HG03520 (cell line): Measurements from ENCODE around the gene UNC5A.

ENCODE experiments used
- ATAC-seq: cut with Tn5 transposase; IDR thresholded peaks from one replicate; pipeline ENCODE4 v1.9.1; 2021; ENCODE audit warnings: mild to moderate bottlenecking, moderate library complexity; ENCODE audit not compliant: unreplicated experiment

UNC5A gene

DNA sequence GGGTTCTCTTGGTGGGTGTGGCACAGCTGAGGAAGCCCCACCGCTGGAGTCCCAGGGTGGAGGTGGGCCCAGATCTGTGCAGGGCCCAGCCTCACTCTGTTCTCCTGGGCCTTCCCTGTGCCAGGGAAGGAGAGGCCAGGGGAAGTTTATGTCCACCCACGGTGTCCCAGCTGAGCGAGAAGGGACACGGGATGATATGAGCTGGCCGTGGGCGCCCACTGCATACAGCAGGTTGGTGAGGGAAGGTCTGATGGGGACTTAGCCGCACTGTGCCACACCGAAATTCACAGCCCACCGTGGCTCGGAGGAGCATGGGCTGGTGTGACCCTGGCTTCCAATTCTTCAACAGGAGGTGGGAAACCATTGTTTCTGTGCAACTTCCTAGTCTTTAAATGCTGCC is 33.9 kb downstream of the UNC5A start:
- no peak for ATAC-seq

DNA sequence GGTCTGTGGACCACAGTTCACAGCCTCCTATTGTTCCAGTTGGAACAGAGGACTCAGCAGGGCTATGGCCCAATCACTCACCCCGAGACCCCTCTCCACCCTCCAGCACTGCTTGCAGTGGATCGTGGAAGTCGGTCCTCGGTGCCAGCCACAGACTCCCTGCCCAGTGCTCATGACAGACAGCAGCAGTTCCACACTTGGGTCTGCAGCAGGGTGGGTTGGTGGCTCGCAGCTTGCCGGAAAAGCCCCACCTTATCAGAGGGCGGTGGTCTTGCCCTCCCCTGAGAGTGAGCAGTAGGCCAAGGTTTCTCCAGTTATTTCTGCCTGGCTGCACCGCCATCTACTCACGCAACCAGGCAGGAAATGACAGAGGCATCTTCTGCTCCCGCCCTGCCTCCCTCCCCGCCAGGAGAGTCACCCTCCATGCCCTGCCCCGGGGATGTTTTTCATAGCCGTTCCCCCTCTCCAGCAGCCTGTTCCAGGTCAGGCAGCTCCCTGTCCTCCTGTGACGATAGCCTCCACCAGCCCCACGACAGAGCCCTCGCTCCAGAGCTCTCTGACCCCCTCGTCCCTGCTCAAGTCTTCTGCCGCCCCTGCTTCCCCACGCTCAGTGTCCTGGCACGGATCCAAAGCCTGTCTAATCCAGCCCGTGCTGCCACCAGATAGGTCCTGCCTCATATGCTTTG is 34.5 kb downstream of the UNC5A start:
- ATAC-seq = no peak

DNA sequence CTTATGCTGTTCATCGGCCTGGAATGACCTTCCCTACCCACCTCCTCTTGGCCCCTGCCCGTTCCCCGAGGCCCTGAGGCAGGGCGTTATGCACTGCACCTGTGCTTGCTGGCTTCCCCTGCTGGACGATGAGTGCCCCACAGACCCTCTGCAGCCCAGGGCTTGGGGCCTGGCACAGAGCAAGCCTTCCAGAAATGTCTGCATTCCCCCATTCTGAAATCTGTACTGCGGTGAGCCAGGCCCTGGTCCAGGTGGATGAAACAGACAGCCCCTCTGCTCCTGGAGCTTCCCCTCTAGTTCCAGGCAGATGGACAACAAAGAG is 35.0 kb downstream of the UNC5A start:
- ATAC-seq = no peak

DNA sequence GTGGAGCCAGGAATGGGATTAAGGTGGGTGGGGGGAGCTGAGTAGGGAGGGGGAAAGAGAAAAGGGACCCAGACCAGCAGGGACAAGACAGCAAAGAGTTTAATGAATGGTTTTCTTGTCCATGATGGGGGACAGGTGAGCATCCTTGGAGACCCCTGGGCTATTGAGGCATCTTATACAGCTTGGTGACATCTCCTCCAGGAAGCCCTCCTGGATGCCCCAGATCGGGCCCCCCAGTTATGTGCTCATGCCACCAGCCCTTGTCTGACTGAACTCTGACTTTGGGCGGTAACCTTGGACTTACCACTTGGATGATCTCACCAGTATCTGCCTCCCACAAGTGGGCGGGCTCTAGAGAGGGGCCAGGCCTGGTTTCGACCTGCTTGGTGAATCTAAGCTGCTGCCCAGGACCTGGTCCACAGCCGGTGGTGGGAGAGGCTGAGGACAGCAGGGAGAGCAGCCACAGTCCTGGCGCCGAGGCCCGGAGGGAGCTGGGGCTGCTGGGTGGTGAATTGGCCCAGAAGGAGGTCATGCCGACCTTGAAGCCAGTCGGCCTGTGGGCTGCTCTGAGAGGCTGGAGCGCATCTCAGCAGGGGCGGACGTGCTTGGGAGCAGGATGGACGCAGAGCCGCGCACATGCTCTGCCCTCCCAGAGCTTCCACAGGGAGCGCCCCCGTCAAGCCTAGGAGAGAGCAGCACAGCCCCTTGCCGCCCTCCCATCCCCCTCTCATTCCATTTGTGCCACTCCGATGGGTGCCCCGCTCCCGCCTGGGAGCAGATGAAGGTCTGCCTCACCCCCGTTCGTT is 36.2 kb downstream of the UNC5A start:
- ATAC-seq = no peak

DNA sequence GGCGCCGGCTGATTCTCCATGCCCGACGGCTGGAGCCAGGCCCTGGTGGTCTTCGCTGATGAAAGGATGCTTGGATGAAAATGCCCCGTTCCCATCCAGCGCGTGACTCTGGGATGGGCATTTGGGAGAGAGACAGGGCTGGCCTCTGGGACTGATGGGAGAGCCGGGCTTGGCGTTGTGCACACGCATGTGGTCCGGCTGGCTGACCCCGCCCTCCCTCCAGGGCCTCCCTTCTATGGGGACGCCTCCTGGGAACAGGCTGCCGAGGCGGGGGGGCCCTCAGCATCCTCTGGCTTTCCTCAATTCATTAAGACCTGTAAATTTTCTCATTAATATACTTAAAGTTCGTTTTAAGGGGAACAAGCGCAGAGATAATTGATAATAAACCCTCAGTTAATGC is 36.8 kb downstream of the UNC5A start:
- ATAC-seq = no peak

DNA sequence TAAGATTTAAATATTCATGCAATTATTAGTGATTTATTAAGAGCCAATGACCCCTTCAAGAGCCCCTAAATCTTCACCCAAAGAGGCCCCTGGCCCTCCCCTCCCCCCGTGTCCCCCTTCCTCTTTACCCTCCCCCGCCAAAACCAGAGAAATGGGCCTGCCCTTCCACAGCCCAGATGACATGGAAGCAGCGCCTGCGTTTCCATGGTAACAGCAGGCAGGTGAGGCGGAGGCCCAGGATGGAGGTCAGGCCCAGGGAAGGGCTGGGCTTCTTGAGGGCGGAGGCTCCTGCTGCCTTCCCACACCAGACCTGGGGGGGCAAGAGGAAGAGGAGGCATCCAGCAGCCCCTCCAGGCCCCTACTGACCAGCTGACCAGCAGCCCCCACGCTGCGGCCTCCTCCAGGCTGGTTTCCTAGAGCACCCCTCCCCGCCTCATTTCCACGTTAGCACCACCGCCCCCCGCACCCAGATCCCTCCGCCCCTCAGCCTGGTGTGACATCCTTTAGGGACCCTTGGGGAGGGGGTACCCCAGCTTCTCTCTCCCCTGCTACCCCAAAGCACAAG is 37.4 kb downstream of the UNC5A start:
- no peak for ATAC-seq

DNA sequence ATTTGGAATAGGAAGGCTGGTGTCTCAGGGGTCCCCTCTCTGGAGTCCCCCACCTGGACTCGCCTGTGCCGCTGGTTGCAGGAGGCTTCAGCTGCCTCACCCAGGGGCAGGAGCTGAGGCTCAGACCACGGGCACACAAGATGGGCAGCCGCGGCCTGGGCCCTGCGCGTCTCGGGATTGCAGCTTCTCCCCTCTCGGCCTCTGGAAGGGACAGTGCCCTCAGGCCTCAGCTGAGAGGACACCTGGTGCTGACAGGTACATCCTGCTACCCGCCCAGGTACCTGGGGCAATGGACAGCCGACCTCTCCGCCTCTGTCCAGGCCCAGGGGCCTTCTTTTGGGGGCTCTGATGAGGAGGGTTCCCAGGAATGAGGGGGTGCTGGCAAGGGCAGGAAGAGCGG is 38.3 kb downstream of the UNC5A start:
- ATAC-seq = no peak

DNA sequence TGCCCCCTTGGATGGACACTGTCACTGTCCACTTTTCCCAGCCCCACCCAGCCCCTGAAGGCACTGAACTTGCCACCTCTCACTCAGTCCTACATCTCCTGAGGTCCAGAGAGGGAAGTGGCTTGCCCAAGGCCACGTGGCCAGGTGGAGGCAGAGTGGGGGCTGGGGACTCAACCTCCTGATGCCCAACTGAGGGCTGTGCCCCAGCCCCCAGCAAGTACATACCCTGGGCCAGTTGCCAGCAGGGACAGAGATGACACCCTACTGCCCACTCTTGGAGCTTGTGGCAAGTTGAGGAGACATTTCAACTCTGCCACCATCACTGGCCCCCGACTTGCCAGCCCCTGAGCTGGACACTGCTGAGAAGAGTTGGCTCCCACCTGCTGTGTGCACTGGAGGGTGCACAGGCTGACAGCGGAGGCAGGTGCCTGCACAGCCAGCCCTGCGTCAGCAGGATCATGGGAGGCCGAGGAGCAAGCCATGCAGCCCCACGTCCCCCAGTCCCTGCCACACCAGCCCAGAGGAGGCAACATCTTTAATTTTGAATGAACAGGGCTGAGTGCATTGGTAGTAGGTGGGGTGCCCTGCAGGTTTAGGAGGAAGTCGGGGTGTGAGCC is 39.4 kb downstream of the UNC5A start:
- ATAC-seq = no peak

DNA sequence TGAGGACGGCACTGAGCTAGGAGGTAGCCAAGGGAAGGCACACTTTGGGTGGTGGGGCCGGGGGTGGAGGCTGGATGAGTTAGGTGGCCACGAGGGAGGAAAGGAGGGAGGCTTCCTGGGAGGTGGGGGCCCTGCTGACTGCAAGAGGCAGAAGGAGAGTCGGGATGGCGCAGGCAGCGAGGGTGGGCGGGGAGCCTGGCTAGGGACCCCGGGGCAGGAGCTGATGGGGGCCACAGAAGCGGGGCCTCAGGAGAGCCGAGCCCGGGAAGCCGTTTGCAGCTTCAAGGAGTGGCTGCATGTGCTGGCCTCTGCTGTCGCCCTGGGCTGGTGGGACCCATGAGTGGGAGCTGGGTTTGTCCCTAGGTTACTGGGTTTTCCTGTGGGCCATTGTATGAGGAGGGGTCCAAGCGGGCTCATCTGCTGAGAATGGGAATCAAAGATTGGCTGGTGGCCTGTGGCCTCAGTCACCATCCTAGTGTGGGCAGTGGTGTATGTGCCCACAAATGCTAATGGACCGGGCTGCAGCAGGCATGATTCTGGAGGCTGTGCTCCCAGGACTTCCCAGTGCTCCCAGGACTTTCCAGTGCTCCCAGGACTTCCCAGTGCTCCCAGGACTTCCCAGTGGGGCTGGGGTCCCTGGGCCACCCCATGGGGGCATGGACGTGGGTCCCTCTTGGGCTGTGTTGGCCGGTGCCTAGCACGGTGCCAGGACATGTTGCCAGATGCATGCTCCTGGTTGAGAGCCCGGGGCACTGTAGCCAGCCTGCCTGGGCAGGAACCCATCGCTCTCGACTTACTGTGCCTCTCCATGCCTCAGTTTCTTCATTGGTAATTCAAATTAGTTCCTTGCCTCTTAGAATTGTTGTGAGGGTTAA is 40.2 kb downstream of the UNC5A start:
- ATAC-seq = no peak

DNA sequence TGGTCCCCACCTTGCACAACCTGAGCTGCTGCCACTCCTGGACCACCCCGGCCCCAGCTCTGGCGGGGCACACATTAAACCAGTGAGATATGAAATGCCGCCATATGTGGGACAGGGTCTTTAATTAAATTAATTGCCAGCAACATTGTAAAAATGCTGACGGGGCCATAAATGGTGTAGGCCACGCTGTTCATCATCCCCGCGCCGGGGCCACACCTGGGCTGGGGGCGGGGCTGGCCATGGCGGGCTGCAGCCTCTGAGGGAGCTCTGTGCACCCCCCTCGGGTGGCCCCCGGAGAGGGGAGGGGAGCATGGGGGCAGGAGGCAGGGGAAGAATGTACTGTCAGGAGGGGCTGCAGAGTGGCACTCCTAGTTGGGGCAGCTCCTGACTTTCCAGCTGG is 41.0 kb downstream of the UNC5A start:
- ATAC-seq = no peak

DNA sequence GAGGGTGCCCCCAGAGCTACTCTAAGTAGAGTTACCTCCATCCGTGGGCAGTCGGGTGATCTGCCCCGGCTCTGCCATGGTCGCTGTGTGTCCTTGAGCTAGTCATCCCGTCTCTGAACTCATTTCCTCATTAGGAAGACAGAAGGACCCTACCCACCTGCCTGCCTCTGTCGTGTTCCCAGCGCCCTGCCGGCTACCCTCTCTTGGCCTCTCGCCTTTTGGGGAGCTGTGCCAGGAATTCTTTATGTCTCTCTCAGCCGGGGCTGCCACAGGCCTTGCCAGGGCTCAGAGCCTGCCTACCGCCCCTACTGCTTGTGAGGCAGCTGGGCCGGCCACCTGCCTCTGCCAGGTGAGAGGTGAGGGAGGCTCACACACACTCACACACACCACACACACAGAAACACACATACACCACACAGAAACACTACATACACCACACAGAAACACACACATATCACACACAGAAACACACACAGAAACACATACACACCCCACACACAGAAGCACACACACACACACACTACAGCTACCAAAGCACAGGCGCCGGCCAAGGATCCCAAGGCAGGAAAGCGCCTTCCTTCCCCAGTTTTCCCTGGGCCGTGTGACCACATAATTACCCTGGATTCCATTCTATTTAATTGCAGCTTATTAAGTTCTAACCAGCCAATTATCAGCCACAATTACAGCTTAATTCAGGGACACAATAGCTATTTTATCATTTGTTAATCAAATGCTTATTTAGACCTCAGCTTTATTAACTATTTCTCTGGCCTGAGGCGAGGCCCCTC is 41.7 kb downstream of the UNC5A start:
- ATAC-seq = no peak

DNA sequence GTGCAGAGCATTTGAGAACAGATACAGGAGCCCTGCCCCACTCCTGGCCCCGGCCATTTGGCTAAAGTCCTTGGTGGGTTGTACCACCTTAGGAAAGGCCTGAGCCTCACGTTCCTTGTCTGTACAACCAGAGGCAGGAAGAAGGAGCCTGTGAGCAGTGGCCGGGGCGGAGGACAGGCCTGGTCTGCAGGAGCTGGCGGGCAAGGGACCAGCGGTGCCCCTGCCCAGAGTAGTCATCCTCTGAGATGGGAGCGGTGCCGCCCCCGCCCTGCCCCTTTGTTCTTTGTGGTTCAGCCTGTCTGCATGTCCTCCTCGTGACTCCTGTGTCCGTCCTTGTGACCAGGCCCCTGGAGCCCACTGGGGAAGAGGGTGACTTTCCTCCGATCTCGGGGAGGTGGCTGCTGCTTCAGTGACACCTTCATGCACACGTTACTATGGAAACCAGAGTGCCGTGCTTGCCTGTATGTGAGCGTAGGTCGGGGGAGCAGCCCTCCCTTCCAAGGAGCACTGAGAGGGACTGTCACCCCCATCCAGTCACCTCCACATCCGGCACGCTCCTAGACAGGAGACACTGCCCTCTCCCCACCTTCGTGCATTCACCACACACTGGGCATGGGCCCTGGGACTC is 42.9 kb downstream of the UNC5A start:
- no peak for ATAC-seq

DNA sequence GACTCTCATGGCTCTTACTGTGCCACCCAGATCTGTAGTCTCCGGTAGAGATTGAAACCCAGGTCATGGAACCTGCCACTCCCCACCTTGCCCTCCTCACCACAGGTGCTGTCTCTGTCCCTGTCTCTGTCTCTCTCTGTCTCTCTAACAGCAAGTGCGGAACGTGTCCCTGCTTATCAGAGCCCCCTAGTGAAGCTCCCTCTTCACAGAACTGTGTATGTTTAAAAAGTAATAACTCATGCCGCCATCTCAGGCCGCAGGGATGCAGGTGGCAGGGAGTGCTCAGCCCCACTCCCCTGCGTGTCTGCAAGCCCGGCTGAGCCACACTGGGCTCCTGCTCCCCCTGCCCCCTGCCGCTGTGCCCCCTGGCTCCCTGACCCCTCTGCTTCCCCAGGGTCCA is 43.8 kb downstream of the UNC5A start:
- no peak for ATAC-seq

DNA sequence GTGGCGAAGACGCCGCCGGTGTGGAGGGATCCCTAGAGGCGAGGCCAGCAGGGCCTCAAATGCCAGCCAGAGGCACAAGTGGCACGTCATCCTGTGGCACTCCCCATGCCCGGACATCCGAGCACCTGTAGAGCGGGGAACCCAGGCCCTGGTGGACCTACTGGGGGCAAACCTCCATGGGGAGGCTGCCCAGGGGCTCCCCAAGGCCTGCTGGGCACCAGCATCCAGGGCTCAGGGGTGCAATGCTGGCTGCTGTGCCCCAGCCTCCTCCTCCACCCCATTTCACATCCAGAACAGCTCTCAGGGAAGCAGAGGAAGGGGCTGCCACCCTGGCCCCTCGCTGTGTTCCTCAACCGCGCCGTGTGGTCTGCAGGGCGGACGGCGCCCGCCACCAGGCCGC is 45.2 kb downstream of the UNC5A start:
- ATAC-seq = no peak

DNA sequence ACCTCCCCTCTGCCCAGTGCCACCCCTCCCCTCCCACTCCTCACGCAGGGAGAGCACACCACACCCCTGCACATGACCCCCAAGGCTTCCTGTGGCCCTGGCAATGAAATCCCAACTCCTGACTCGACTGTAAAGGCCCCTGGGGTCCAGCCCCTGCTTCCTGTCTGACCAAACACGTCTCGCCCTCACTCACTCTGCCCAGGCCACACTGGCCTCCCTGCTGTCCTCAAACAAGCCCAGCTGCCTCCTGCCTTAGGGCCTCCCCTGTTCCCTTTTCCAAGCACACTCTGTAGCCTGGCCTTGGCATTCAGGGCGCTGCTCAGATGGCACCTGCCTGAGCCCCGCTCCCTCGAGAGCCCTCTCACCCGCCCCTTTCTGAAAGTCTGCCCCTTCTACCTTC is 46.4 kb downstream of the UNC5A start:
- ATAC-seq = no peak

DNA sequence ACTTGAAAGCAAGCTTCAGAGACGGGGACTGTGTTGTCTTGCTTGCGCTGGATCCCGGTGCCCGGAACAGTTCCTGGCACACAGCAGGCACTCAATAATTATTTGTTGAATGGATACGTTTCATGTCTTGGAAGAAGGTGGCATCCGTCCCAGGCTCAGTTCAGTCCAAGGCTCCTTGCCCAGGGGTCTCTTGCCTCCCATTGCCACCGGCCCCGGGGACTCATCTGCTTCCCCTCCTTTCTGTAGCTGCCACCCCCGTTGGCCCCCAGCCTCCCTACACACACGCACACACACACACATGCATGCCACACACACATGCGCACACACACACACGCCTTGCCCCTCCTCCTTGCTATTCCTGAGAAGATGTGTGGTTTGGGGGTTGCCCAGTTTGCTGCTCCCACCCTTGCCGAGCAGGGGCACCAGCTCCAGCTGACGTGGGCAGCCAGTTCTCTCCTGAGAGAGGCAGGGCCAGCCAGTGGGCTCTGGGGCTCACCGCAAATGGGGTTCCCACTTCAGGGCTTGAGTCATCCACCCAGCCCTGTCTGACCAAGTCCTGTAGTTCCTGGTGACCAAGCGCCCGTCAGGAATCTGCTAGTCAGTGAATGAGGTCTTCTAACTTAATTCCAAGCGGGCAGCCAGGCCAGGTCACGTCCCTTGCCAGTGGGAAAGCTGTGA is 47.0 kb downstream of the UNC5A start:
- ATAC-seq = no peak

DNA sequence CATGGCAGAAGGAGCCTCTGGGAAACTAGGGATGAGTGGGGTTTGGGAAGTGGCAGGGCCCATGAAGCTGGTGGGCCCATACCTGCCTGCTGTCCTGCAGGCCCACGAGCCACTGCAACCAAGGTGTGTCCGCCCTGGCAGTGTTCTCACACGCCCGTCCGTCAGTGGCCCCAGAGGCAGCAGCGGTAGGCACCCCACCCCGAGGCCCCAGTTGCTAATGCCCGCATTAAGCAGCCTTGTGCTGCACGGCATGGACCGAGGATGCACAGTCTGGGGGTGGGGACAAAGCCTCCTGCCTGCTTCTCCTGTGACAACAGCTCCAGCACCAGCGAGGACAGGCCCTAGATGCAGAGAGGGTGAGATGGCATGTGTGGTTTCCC is 47.5 kb downstream of the UNC5A start:
- no peak for ATAC-seq

DNA sequence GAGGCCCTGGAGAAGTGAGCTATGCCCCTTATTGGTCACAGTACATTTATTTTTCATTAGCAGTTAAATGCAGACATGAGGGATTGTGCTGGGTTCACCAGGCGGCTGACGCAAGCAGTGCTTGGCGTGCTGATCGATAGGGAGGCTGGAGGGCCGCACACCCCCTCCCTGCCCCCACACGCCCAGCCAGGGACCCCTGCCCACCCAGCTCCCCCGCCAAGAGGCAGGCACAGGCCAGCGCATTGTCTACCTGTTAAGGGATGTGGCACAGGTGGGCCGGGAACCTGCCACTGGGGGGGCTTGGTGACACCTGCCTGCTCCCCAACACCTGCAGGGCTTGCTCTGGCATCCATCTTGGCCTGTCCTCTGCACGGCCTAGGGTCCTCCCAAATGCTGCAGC is 49.6 kb downstream of the UNC5A start:
- ATAC-seq = no peak

DNA sequence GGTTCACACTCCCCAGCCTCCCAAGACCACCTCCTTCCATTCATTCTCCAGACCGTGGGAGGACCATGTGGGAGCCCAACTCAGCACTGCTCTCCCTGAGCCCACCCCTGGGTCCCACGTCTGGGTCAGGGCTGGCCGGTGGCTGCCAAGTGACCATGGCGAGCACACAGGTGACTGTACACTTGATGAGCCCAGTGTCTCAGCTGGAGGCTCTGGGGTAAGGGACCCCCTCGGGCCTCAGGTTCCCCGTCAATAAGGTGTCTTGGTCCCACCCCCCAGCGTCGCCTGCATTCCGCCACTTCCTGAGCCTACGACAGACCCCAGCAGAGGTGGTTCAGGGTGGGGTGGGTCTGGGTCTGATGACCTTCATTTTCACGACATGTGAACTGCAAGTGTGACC is 50.0 kb downstream of the UNC5A start:
- no peak for ATAC-seq
